A673 (cell line): ENCODE data around the gene MUC16. TPM values are rescaled to one million over a fixed set of nuclear protein-coding genes. Genes with fewer than 3 reads are reported as not detected.

Experiments used
- BruUV-seq: library from RNA; stranded (reverse); fragments of 400-500 nt; replicated peaks from 2 replicates; lab custom pipeline; 2021; lab: Mats Ljungman, UMichigan
- CTCF ChIA-PET: fragments of 300-600 bp; sonication (Branson Sonifier 250); formaldehyde crosslinking; loops from one replicate; lab custom pipeline; 2022; ENCODE audit warnings: antibody characterized with exemption; lab: Charles Lee
- POLR2A ChIA-PET: fragments of 300-600 bp; sonication (Branson Sonifier 250); formaldehyde crosslinking; loops from one replicate; lab custom pipeline; 2022; ENCODE audit warnings: antibody characterized with exemption; ENCODE audit not compliant: low non-redundant PET; lab: Charles Lee
- DNase-seq: peaks from one replicate; pipeline ENCODE4 v3.0.0-alpha.2; 2015; ENCODE audit warnings: low spot score
- H3K27ac ChIP-seq: fragments of 200-600 bp; sonication (generic); 2 replicates; pipeline ENCODE4 v1.5.1; 2016; ENCODE audit warnings: mixed run types, low read depth, mild to moderate bottlenecking, mixed read lengths, antibody characterized with exemption, low read length; ENCODE audit not compliant: poor library complexity, severe bottlenecking
- H3K27me3 ChIP-seq: fragments of 200-600 bp; sonication (generic); replicated peaks from 2 replicates; pipeline ENCODE4 v1.6.1; 2017; ENCODE audit warnings: mixed run types, low read depth, mild to moderate bottlenecking, mixed read lengths, antibody characterized with exemption, low read length; ENCODE audit not compliant: insufficient read depth, poor library complexity
- H3K36me3 ChIP-seq: fragments of 200-600 bp; sonication (generic); 2 replicates; pipeline ENCODE4 v1.6.1; 2016; ENCODE audit warnings: mixed run types, mild to moderate bottlenecking, mixed read lengths, antibody characterized with exemption, low read length; ENCODE audit not compliant: insufficient read depth, poor library complexity, severe bottlenecking
- H3K4me1 ChIP-seq: fragments of 200-600 bp; sonication (generic); 2 replicates; pipeline ENCODE4 v1.6.1; 2017; ENCODE audit warnings: mixed run types, mild to moderate bottlenecking, mixed read lengths, antibody characterized with exemption, low read length; ENCODE audit not compliant: insufficient read depth, poor library complexity, severe bottlenecking
- H3K4me3 ChIP-seq: fragments of 200-600 bp; sonication (generic); 2 replicates; pipeline ENCODE4 v1.5.1; 2016; ENCODE audit warnings: low read depth, mixed run types, mild to moderate bottlenecking, mixed read lengths, low read length; ENCODE audit not compliant: poor library complexity, severe bottlenecking
- H3K9me3 ChIP-seq: fragments of 200-600 bp; sonication (generic); 2 replicates; pipeline ENCODE4 v1.6.1; 2016; ENCODE audit warnings: mixed run types, low read depth, mild to moderate bottlenecking, mixed read lengths, antibody characterized with exemption, low read length; ENCODE audit not compliant: poor library complexity, severe bottlenecking
- EZH2 ChIP-seq: fragments of 200-600 bp; sonication (generic); IDR thresholded peaks from 2 replicates; pipeline ENCODE4 v1.6.1; 2017; ENCODE audit warnings: borderline replicate concordance, low read depth, mild to moderate bottlenecking, mixed read lengths, antibody characterized with exemption, low read length; ENCODE audit not compliant: poor library complexity, severe bottlenecking
- intact Hi-C: fragments of 100-400 bp; cut with micrococcal nuclease; formaldehyde crosslinking; loops from one replicate; pipeline ENCODE4 v1.10.0; 2022; ENCODE audit not compliant: unreplicated experiment
- total RNA-seq: library from RNA; stranded (reverse); gene quantifications from 2 replicates; pipeline ENCODE4 v1.2.3, GENCODE V29; 2021
- TF ChIP-seq, protein P1 (sequence below): fragments of 300-800, 200-600 bp; sonication (generic); conservative IDR thresholded peaks from 2 replicates; pipeline ENCODE4 v1.5.1; 2017; ENCODE audit warnings: low read depth, mild to moderate bottlenecking, antibody characterized with exemption, low read length, moderate library complexity, mixed read lengths

The MUC16 gene
- total RNA-seq, 1 experiment from 2014 or later, result not detected

DNA sequence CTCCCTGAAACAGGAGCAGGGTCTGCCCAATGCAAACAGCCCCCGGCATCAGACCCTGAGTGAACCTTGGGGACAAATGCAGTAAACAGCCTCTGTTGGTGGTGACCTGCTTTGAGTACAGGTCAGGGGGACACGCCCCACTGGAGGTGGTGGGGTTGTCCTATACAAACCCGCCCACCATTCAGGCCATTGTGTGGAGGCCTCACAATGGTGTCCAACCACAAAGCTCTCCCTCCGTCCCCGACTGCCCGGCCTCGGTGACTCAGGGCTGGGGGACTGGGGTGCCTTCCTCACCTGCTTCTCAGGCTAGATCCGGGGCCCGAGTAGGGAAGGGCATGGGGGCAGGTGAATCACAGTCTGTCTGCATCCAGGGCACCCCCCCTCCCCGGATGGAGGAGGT, 1.5 kb downstream of the MUC16 start:
- POLR2A ChIA-PET, result no interaction called here
- intact Hi-C loops, result no loop called here
- H3K4me1 ChIP-seq, result no peaks in the 10 kb centered on the region
- TF ChIP-seq, protein P1, sequence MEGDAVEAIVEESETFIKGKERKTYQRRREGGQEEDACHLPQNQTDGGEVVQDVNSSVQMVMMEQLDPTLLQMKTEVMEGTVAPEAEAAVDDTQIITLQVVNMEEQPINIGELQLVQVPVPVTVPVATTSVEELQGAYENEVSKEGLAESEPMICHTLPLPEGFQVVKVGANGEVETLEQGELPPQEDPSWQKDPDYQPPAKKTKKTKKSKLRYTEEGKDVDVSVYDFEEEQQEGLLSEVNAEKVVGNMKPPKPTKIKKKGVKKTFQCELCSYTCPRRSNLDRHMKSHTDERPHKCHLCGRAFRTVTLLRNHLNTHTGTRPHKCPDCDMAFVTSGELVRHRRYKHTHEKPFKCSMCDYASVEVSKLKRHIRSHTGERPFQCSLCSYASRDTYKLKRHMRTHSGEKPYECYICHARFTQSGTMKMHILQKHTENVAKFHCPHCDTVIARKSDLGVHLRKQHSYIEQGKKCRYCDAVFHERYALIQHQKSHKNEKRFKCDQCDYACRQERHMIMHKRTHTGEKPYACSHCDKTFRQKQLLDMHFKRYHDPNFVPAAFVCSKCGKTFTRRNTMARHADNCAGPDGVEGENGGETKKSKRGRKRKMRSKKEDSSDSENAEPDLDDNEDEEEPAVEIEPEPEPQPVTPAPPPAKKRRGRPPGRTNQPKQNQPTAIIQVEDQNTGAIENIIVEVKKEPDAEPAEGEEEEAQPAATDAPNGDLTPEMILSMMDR, result no peak
- TF ChIP-seq EZH2, result no peak
- H3K9me3 ChIP-seq, result no peaks in the 10 kb centered on the region
- H3K27ac ChIP-seq, result no peak overlapping the region
- H3K36me3 ChIP-seq, result no peaks in the 10 kb centered on the region
- no TSS peak for BruUV-seq
- H3K4me3 ChIP-seq, result no peak overlapping the region
- DNase-seq, result no peak
- H3K27me3 ChIP-seq, result peaks cover 19% of the 10 kb centered on the region
- CTCF ChIA-PET, result no interaction called here

DNA sequence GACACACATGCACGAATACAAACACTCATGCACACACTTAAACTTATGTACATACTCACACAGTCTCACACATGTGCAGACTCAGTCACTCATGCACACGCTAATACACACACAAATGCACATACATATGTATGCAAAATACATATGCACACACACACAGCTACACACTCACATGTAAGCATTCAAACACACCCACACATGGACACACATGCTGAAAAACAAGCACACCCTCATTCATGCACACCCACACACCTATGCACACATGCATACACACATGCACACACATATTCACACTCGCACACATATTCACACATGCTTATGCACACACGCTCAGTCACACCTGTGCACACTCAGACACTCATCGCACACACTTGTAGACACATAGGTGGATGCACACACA, 9.3 kb downstream of the MUC16 start:
- ChIA-PET POLR2A (no interaction called here), CTCF (no interaction called here)
- TF ChIP-seq EZH2, result no peak
- TF ChIP-seq, protein P1, result no peak
- intact Hi-C loops, result no loop called here
- no peaks in the 10 kb centered on the region for H3K4me1 ChIP-seq
- H3K9me3 ChIP-seq, result no peaks in the 10 kb centered on the region
- H3K27me3 ChIP-seq, result no peaks in the 10 kb centered on the region
- no peak for DNase-seq
- H3K36me3 ChIP-seq, result no peaks in the 10 kb centered on the region
- BruUV-seq, result no TSS peak
- no peak overlapping the region for H3K27ac ChIP-seq
- H3K4me3 ChIP-seq, result no peak overlapping the region

DNA sequence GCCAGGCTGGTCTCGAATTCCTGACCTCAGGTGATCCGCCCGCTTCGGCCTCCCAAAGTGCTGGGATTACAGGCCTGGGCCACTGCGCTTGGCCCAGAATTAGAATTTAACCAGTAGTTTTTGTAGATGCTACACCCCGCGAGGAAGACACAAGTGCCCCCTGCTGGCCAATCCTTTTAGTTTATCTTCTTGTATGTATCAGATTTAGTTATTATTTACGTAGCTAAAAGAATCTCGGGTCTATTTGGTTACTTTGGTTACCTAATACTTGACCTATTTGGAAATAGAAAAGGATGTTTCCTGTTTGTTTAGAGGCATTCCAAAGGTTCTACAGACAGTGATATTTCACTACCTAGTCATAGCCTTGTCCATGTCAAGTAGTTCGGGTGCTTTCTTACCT, 22.0 kb downstream of the MUC16 start:
- no peaks in the 10 kb centered on the region for H3K36me3 ChIP-seq
- no peaks in the 10 kb centered on the region for H3K27me3 ChIP-seq
- no peak overlapping the region for H3K4me3 ChIP-seq
- ChIA-PET POLR2A (no interaction called here), CTCF (interaction anchor here (0.5 kb wide), 1 partner anchor 407 kb away, joined by 6 read pairs; no protein-coding TSS in a partner anchor)
- peak; percentile 42 for DNase-seq
- intact Hi-C loops, result no loop called here
- TF ChIP-seq EZH2, result no peak
- TF ChIP-seq, protein P1, result peak; percentile 47
- H3K9me3 ChIP-seq, result no peaks in the 10 kb centered on the region
- BruUV-seq, result no TSS peak
- no peaks in the 10 kb centered on the region for H3K4me1 ChIP-seq
- no peak overlapping the region for H3K27ac ChIP-seq
